Upper lobe of left lung (tissue), 4 donors: Measurements from ENCODE around the gene TJP3.

Experiments
- CTCF ChIP-seq, 6 experiments: fragments of 450-650 bp in 4 of 6; fragments of 200-600 bp in 2 of 6; sonication (generic) in 2 of 6; IDR thresholded peaks; one replicate each; pipeline ENCODE4 v1.5.1; 2016 to 2019; ENCODE audit warnings: antibody characterized with exemption in 6 of 6
- EP300 ChIP-seq, 4 donors: sonication (generic); formaldehyde crosslinking; IDR thresholded peaks; one replicate each; pipeline ENCODE4 v1.5.1; 2017; ENCODE audit warnings: antibody characterized with exemption in 4 of 4, control low read depth in 2 of 4
- POLR2A ChIP-seq, 4 donors: fragments of 450-650 bp; IDR thresholded peaks; one replicate each; pipeline ENCODE4 v1.5.1; 2016 to 2017; ENCODE audit warnings: antibody characterized with exemption in 4 of 4, mild to moderate bottlenecking in 2 of 4
- POLR2AphosphoS5 ChIP-seq, 2 donors: sonication (generic); formaldehyde crosslinking; IDR thresholded peaks; one replicate each; pipeline ENCODE4 v1.5.1; 2017; ENCODE audit warnings: antibody characterized with exemption in 2 of 2

- TF ChIP-seq POLR2A (IDR thresholded peaks at IDR 0.05) (peak in 2 of 4 donors; percentile 46), CTCF (IDR thresholded peaks at IDR 0.05) (no peak), POLR2AphosphoS5 (IDR thresholded peaks at IDR 0.05) (peak in 1 of 2 donors; percentile 90), EP300 (IDR thresholded peaks at IDR 0.05) (peak in 1 of 4 donors; percentile 37)
These were observed 38.0 kb upstream of the TJP3 start for GRCh38 chr19:3669947-3670795.
